Stimulated activated naive CD4-positive, alpha-beta T cell (primary cell): Measurements from ENCODE around the gene SLC5A12.

Experiments used
- DNase-seq, 6 experiments: peaks; one replicate each; lab custom pipeline; 2025; lab: John Stamatoyannopoulos, UW

The SLC5A12 gene

DNA sequence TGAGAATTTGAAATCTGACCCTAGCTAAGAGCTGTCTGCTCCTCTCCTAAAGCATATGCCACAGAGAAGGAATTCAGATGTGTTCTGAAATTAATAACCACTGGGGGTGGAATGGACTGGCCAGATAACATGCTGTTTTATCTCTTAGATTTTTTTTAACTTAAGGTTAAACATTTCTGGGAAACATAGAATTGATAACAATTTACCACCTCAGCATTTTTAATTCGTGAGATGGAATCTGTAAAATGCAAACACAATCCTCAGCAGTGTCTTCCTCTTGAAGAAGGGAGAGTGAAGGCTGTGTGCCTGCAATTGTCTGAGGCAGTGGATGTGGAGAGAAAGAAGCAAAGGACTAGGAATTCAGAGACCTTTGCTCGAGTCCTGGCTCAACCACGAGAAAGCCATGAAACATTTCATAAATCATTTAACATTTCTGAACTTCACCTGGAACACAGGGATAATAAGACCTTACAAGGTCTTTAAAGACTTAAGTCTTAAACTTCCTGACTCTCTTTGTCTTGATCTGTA is at the start of gene SLC5A12:
Gene SLC5A12, minus strand, starts transcription at position 113 of the 528 bp plus-strand sequence. CDS start 346 bp downstream, outside the sequence.
- no peak for DNase-seq

GRCh38 chr11:26769027-26769426 is 47.2 kb upstream of the SLC5A12 start:
- no peak for DNase-seq

GRCh38 chr11:26767060-26767459 is 45.2 kb upstream of the SLC5A12 start:
- DNase-seq: no peak

GRCh38 chr11:26765323-26765722 is 43.5 kb upstream of the SLC5A12 start:
- DNase-seq: no peak

GRCh38 chr11:26764825-26765224 is 43.0 kb upstream of the SLC5A12 start:
- DNase-seq: no peak

DNA sequence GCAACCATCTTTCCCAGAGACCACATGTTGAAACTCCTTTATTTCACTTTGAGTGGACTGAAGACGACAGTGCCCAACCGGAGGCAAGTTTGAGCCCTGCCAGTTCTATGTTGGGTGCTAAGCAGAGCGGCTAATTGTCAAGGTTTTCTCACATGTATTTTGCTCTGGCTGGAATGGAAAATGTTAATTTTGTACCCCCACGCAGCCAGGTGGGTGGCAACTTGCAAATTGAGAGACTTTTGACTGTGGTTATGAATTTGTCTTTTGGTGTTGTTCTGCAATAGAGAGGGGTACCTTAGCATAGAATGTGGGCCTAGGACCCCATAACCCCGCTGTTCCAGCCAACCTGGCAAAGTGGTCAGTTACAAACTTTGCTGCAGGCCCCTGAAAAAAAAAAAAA is 42.5 kb upstream of the SLC5A12 start:
- DNase-seq: no peak

DNA sequence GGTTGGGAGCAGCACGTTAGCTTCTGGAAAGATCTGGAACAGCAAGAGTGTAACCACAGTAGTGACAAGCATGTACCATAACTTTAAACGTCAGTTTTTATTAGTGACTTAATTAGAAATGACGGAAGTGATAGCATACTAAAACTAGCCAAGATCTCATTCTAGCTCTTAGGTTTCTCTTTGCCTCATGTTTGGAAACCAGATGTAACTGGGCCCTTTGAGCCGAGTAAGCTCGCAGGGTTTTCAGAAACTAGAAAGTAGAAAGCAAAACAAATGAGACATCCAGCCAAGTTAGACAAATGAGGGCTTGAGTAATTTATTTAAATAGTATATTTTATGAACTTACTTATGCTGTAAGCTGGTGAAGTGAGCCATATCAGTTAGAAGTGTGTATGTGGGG is 40.2 kb upstream of the SLC5A12 start:
- no peak for DNase-seq

- no peak for DNase-seq
These were observed 39.5 kb upstream of the SLC5A12 start for GRCh38 chr11:26761361-26761809.

DNA sequence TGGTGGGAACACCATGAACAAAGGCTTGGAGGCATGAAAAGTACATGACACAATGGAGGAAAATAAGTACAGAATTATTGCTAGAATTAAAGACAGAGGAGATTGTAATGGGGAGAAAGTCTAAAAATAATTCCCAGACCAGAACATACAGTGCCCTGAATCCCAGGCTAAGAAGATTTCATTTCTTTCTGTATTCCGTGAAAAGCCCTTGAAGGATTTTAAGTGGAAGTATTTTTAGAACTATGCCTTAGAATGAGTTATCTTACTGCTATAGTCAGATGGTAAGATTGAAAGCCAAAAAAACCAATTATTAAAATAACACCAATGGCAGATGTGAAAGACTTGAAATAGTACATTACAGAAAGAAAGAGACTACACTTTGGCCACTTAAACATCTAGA is 36.1 kb upstream of the SLC5A12 start:
- no peak for DNase-seq

DNA sequence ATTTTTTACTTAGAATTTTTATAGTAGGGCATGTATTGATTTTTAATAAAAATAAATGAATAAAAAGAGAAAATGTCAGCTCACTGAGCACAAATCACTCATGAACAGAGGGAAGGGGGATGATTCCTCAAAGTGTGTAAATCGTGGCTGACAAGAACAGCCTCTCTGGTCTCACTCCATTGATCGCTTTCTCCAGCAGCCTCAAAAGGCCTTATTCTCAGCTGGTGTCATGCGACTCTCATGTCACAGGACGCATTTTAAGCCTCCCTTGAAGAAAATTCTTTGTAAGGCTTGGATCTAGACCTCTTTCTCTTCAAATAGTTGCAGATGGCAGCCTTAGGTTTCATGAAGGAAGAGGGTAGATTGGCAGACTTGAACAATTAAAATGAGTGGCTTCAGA is 33.9 kb upstream of the SLC5A12 start:
- DNase-seq: no peak

DNA sequence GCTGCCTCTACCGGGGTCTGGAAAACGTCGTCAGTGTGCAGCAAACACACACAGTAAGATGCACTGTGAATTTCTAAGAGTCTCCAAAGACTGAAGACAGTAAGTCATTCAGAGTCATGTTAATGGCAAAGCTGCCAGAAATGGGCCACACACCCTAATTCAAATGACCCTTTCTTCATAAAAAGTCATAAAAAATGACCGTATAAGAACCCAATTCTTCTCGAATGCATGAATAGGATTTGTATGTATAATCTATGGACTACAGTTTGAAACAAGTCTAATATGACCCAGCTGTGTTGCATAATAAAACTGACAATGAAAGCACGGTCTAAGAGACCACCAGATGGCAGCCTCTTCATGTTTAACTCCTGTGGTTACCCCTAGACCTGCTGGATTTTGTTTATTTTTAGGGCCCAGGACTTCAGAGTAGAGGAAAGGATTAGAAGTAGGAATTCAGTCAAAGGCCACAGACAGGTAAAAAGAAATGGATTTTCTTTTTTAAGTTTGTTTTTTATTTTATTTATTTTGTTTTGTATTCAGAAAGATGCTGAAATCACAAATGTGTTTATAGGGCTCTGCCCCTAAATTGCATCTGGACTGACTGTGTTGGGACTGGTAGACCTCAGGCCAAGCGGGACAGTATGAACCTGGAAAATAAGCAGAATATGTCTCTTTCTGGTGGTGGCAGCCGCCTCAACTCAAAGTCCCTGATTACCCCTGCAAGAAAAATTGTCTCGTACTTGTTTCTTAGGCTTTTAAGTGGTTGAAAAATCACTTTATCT is 32.1 kb upstream of the SLC5A12 start:
- no peak for DNase-seq

GRCh38 chr11:26749927-26750326 is 28.1 kb upstream of the SLC5A12 start:
- no peak for DNase-seq

DNA sequence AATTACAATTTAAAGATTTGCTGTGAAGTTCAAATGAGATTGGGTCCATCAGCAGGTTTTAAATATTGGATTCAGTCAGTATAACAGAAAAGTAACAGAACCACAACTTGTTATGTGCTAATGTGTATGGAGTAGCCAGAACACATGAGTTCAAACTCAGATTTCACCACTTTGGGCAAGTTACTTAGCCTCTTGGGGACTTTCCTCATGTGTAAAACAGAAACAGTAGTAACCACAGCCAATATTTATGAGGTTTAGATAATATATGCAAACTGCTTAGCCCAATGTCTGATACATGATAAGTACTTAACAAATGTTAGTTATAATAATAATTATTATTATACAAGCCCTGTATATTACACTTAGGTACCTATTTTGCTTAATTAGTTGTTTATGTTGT is 21.8 kb upstream of the SLC5A12 start:
- DNase-seq: no peak

DNA sequence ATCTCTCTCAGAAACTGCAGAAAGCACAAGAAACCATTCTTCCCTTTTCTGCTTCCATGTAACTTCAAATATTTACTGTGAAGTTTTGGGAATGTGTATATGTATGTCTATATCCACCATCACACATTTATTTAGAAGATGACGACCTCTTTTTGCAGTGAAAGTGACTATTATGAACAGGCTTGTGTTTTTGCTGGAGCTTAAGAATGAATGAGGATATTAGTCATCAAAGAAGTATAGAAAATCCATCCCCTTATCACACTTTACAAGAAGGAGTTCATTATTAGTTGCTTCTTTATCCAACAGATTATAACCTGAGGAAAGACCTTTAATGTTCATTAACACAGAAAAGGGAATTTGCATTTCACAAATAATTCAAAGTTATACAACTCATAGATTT is 21.1 kb upstream of the SLC5A12 start:
- DNase-seq: no peak

DNA sequence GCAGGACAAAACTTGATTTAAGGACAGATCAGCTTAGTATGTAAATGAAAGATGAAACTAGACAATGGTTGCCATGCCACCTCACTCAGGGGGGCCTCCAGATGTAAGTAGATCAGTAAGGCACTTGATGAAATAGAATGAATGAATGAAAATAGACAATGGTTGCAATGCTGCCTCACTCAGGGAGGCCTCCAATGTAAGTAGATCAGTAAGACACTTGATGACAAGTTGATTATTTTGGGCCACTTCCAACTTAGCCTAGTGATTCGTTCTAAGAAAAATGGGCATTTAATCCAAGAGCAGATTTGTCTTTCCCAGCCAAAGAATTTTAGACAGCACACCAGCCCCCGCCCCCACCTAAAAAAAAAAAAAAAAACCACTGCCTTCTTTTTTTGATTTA is 19.2 kb upstream of the SLC5A12 start:
- DNase-seq: no peak

DNA sequence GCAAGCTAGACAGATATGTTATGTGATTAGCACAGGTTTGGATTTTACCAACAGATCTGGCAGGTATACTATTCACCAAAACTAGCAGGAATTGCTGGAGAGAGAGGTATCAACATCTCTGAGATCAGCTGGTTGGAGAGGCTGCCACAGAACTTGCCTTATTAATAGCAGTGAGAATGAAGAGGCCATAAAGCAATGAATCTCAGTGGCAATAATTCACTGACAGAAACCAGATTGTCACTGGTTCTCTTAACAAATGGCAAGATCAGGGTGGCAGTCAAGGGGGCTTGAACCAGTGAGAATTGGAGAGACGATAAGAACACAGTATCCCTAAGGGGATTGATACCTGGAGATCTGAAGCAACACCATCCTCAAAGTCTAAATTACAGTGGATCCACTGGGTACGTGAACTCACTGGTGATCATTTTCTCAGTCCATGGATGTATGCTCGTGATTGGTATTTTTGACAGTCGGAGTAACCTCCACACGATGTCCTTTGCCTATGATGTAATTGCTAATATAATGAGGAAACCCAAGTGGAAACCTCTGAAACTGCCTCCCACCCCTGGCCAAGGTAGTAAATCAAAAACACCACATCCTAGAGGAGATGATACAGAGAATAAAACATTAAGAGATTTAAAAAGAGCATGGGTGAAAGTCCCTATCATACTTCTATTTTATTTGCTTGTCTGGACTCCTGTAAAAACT is 17.7 kb upstream of the SLC5A12 start:
- no peak for DNase-seq

DNA sequence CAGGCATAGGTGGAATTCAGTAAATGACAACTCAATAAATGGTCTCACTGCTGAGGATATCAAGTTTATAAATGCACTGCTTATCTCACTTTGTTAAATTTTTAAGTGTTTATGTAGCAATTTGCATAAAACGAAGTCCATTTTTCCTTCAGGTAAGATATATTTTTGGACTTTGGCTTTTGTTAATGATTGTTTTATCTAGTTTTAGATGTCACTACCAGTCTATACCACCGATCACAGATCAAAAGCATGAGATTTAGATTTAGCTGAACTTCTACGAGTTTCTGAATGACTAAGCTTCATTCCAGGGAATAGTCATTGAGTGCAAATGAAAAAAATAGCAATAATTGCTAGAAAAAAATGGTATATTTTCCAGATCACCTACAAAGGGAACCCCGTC is 12.8 kb upstream of the SLC5A12 start:
- no peak for DNase-seq

DNA sequence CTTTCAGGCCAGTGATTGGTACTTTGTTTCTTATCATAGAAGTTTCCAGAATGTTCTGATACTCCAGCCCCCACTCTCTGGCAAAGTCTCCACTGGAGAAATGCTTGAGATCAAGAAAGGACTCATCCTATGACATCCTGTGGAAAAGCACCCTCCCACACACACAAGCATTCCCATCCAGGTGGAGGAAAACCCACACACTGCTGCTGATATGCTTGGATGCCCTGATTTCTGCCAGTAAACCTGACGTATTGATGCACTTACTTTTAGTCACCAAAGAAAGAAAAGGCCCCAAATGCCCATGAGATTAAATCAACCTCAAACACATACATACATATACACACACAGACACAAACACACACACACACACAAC is 9.2 kb upstream of the SLC5A12 start:
- no peak for DNase-seq

DNA sequence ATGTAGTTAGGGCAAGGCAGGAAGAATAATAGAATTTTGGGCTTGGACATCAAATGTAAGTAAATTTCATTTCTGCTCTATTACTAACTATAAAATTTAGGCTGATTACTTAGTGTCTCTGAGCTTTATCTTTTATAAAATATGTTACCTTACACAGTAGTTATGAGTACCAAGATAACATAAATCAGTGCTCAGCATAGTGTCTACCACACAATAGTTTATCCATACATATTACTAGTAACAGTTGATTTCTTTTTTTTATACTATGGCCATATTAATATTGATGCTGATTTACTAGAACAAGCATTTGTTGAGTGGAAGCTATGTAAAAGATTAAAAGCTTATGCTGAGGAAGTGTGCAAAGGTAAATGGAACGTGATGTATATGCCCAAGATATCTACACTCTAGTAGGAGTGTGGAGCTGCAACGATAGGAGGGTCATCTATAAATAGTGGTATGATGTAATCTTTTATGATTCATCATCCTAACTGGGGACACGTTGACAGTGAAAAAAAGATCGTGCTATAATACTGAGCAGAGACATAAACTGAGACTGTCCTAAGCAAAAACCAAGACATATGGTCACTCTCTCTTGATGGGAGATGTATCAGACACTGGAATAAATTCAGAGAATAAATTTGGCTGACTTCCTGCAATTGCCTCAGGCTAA is 8.7 kb upstream of the SLC5A12 start:
- no peak for DNase-seq

DNA sequence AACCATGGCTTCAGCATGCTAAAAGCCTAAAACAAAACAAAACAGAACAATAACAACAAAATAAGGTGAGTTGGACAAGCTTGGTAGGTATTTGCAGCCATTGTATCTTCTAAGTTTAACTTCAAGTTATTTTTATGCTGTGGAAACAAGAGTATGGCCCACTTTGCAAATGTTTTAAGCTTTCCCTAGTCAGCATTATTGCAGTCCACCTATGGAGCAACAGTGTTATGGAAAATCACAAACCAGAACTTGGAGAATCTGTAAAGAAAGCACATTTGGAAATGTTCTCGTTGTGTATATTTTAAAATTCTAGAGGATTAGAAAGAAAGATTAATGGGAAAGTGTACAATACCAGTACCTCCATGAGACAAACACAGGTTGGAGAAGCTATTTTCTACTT is 7.4 kb upstream of the SLC5A12 start:
- DNase-seq: no peak

GRCh38 chr11:26726960-26727359 is 5.1 kb upstream of the SLC5A12 start:
- DNase-seq: no peak

- DNase-seq: no peak
These were observed 1.9 kb downstream of the SLC5A12 start for GRCh38 chr11:26719998-26720397.
